Neural progenitor cell (in vitro differentiated cells): ENCODE results near the gene GLCCI1.
"Not testable (repeated sequence)": the region's sequence is repeated elsewhere in the genome, so short reads cannot be mapped to it uniquely, and the experiment has no call there.

Source experiments
- CTCF ChIP-seq: fragments of 200-600 bp; sonication (generic); IDR thresholded peaks from 2 replicates; pipeline ENCODE4 v1.5.1; 2017; ENCODE audit warnings: antibody characterized with exemption, mild to moderate bottlenecking
- EZH2 ChIP-seq: fragments of 200-600 bp; sonication (generic); IDR thresholded peaks from 2 replicates; pipeline ENCODE4 v1.6.1; 2017; ENCODE audit warnings: antibody characterized with exemption, mild to moderate bottlenecking, moderate library complexity
- EZH2phosphoT487 ChIP-seq: fragments of 200-600 bp; sonication (generic); IDR thresholded peaks from 2 replicates; pipeline ENCODE4 v1.6.1; 2017; ENCODE audit warnings: antibody characterized with exemption

DNA sequence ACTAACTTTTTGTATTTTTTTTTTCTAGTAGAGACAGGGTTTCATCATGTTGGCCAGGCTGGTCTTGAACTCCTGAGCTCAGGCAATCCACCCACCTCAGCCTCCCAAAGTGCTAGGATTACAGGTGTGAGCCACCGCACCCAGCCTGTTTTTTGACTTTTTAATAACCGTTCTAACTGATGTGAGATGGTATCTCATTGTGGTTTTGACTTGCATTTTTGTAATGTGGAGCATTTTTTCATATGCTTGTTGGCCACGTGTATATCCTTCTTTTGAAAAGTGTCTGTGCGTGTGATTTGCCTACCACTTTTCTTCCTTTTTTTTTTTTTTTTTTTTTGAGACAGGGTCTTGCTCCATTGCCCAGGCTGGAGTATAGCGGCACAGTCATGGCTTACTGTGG is 94.7 kb downstream of the GLCCI1 start:
- TF ChIP-seq EZH2, CTCF, EZH2phosphoT487: not testable (repeated sequence)
